ENCODE results near the gene TAPBPL.

DNA sequence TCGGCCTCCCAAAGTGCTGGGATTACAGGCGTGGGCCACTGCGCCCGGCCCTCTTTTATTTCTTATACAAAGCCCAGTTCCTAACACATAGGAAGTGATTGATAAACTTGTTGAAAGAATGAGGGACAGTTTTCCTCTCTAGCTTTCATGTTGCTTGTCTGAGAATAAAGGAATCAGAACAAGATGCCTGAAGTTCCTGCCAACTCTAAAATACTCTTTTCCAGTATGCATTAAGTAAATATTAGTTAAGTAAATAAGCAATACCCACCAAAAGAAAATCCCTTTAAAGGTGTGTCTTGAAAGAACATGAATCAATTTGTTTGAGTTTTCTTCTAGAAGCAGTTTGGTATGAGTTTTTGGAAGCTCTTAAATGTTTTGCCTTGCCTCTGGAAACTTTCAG is 31.5 kb upstream of the TAPBPL start:
- TF ChIP-seq POLR2A (IDR thresholded peaks at IDR 0.05; ENCODE audit: low read length) (no peak), GATA1 (IDR thresholded peaks at IDR 0.05; ENCODE audit: low read depth, low read length) (no peak)
